ENCODE measurements around the gene POU2AF2.

DNA sequence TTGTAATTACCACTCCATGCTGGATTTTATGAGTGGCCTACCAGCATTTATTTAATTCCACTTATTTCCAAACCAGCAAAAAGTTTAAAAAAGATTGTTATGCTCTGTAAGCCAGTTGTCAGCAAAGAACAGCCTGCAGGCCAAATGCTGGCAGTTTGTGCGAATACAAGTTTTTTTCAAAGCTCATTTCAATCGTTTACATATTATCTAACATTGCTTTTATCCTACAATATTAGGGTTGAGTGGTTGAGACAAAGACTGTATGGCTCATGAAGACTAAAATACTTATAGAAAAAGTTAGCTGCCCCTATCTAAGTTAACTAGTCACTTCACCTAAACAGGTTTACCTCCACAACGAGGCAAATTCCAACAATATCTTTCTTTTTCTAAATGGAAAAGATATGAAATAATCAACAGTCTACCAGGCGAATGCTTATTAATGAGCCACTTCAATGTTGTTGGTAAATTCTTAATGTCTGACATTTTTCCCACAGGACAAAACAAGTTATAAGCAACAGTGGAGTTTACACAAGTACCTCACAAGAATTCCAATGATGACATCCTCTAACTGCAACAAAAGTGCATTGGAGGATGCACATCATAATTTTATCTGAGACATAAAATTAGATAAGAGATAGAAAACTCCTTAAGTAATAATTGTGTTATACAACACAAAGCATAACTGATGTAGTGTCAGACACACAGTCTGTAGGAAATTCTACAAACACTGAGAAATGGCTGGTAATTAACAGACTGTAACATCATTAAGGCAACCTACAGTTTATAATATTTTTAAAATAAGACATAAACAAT, 35.8 kb upstream of the POU2AF2 start:
- TF ChIP-seq POLR2AphosphoS5 (IDR thresholded peaks at IDR 0.05; ENCODE audit: low read depth, low read length) (no peak), POLR2A (IDR thresholded peaks at IDR 0.05; ENCODE audit: low read depth, low read length) (no peak), PAX5 (IDR thresholded peaks at IDR 0.05; ENCODE audit: insufficient read depth, low read length, severe bottlenecking) (no peak), TAF1 (IDR thresholded peaks at IDR 0.05; ENCODE audit: low read depth, low read length) (no peak)

Measured in GM12891 (cell line).